CD4-positive, alpha-beta T cell (primary cell): ENCODE measurements around the gene OCIAD1. TPM values are rescaled to one million over a fixed set of nuclear protein-coding genes. Genes with fewer than 3 reads are reported as not detected.

Source experiments
- ATAC-seq: fragments of 200-7000 bp; cut with Tn5 transposase; one replicate; pipeline ENCODE4 v1.10.0; 2022; ENCODE audit warnings: mild to moderate bottlenecking; ENCODE audit not compliant: poor library complexity
- CTCF ChIA-PET: fragments of 350-600 bp; sonication (Branson Sonifier 250); formaldehyde crosslinking; loops from one replicate; lab custom pipeline; 2021; ENCODE audit warnings: antibody characterized with exemption, inconsistent platforms; lab: Charles Lee
- POLR2A ChIA-PET: fragments of 350-600 bp; sonication (Branson Sonifier 250); formaldehyde crosslinking; loops from one replicate; lab custom pipeline; 2021; ENCODE audit warnings: antibody characterized with exemption, inconsistent platforms; lab: Charles Lee
- DNase-seq, 14 experiments: peaks; one replicate each; pipeline ENCODE4 v3.0.0-alpha.2; 2013 to 2020; ENCODE audit warnings: mixed read lengths in 2 of 14
- H3K27ac ChIP-seq, 2 donors: one replicate each; pipeline versions ENCODE4 v1.5.1 to v1.7.0; 2013; ENCODE audit warnings: low read length in 2 of 2, low read depth in 1 of 2, mild to moderate bottlenecking in 1 of 2
- H3K27me3 ChIP-seq, 2 experiments: 1 replicate in 1 of 2; 2 replicates in 1 of 2; pipeline versions ENCODE4 v1.6.1 to v1.7.0; 2013; ENCODE audit warnings: low read length in 2 of 2, control low read depth in 1 of 2, mild to moderate bottlenecking in 1 of 2, moderate library complexity in 1 of 2; ENCODE audit not compliant: insufficient read depth in 2 of 2, control insufficient read depth in 1 of 2
- H3K36me3 ChIP-seq: one replicate; pipeline ENCODE4 v1.6.1; 2013; ENCODE audit warnings: low read length, control low read depth; ENCODE audit not compliant: insufficient read depth
- H3K4me1 ChIP-seq: one replicate; pipeline ENCODE4 v1.6.1; 2013; ENCODE audit warnings: low read length, control low read depth; ENCODE audit not compliant: insufficient read depth
- H3K4me3 ChIP-seq: one replicate; pipeline ENCODE4 v1.5.1; 2013; ENCODE audit warnings: mild to moderate bottlenecking, low read length, moderate library complexity
- H3K9me3 ChIP-seq, 2 experiments: 1 replicate in 1 of 2; 2 replicates in 1 of 2; pipeline versions ENCODE4 v1.6.1 to v1.7.0; 2013; ENCODE audit warnings: low read length in 2 of 2, mild to moderate bottlenecking in 2 of 2, control low read depth in 1 of 2, moderate library complexity in 1 of 2; ENCODE audit not compliant: control insufficient read depth in 1 of 2, insufficient read depth in 1 of 2
- H3K27ac Mint-ChIP-seq: one replicate; pipeline ENCODE4 v1.8.0; 2020; ENCODE audit warnings: mixed read lengths
- H3K27me3 Mint-ChIP-seq: one replicate; pipeline ENCODE4 v1.8.0; 2021; ENCODE audit warnings: mixed read lengths
- H3K36me3 Mint-ChIP-seq: one replicate; pipeline ENCODE4 v1.8.0; 2021; ENCODE audit warnings: low read depth, mixed read lengths
- H3K4me1 Mint-ChIP-seq: one replicate; pipeline ENCODE4 v1.8.0; 2021; ENCODE audit warnings: low read depth, mixed read lengths
- H3K4me3 Mint-ChIP-seq: one replicate; pipeline ENCODE4 v1.8.0; 2020; ENCODE audit warnings: mild to moderate bottlenecking, mixed read lengths
- H3K9me3 Mint-ChIP-seq: one replicate; pipeline ENCODE4 v1.8.0; 2020; ENCODE audit warnings: mixed read lengths
- intact Hi-C, 2 experiments: fragments of 100-400 bp; cut with DNase I in 1 of 2; cut with micrococcal nuclease in 1 of 2; formaldehyde crosslinking; loops; one replicate each; pipeline versions ENCODE4 v1.15.1 to v1.9.0; 2023 to 2025; cut with DNase I, micrococcal nuclease
- total RNA-seq, 174 experiments: library from RNA in 2 of 174; stranded (reverse) in 2 of 174; gene quantifications; one replicate each; pipeline ENCODE4 v1.2.3 and lab custom pipeline; 2021 to 2026
- TF ChIP-seq, protein P1 (sequence below): fragments of 200-600 bp; IDR thresholded peaks from one replicate; pipeline ENCODE4 v1.8.0; 2022; ENCODE audit warnings: antibody characterized with exemption, mild to moderate bottlenecking

Gene OCIAD1
- total RNA-seq, 2 experiments from 2014 or later = 85.7 to 89.9 TPM

DNA sequence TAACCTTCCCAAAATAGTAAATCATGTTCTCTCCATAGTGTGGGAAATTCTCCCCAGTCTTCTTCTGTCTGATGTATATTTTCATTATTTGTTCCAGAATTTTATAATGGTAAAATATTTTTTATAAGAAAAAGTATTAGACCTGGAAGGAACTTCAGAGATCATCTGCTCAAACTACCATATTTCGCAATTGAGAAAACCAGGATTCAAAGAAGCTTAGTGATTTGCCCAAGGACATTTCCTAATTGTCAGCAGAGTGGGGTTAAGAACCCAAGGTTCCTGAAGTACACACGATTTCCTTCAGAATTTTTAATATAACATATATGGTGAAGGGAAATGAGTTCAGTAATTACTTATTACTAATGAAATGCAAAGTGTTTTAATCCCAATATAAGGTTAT lies 24.1 kb downstream of the OCIAD1 start:
- Mint-ChIP-seq H3K9me3 (no peaks in the 10 kb centered on the region), H3K27ac (no peak overlapping the region), H3K4me3 (no peak overlapping the region), H3K27me3 (no peaks in the 10 kb centered on the region), H3K36me3 (peaks cover 86% of the 10 kb centered on the region), H3K4me1 (no peaks in the 10 kb centered on the region)
- intact Hi-C loops = loop anchor here in 1 of 2 experiments (5.0 kb wide), 1 partner anchor 47 kb away; no protein-coding TSS in a partner anchor
- Histone ChIP-seq H3K36me3 (peaks cover 56% of the 10 kb centered on the region), H3K27ac (no peak overlapping the region), H3K4me1 (no peaks in the 10 kb centered on the region), H3K4me3 (no peak overlapping the region), H3K9me3 (no peaks in the 10 kb centered on the region), H3K27me3 (no peaks in the 10 kb centered on the region)
- ChIA-PET POLR2A (no interaction called here), CTCF (no interaction called here)
- ATAC-seq (no peak), DNase-seq (no peak)
- TF ChIP-seq, protein P1, sequence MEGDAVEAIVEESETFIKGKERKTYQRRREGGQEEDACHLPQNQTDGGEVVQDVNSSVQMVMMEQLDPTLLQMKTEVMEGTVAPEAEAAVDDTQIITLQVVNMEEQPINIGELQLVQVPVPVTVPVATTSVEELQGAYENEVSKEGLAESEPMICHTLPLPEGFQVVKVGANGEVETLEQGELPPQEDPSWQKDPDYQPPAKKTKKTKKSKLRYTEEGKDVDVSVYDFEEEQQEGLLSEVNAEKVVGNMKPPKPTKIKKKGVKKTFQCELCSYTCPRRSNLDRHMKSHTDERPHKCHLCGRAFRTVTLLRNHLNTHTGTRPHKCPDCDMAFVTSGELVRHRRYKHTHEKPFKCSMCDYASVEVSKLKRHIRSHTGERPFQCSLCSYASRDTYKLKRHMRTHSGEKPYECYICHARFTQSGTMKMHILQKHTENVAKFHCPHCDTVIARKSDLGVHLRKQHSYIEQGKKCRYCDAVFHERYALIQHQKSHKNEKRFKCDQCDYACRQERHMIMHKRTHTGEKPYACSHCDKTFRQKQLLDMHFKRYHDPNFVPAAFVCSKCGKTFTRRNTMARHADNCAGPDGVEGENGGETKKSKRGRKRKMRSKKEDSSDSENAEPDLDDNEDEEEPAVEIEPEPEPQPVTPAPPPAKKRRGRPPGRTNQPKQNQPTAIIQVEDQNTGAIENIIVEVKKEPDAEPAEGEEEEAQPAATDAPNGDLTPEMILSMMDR = no peak

DNA sequence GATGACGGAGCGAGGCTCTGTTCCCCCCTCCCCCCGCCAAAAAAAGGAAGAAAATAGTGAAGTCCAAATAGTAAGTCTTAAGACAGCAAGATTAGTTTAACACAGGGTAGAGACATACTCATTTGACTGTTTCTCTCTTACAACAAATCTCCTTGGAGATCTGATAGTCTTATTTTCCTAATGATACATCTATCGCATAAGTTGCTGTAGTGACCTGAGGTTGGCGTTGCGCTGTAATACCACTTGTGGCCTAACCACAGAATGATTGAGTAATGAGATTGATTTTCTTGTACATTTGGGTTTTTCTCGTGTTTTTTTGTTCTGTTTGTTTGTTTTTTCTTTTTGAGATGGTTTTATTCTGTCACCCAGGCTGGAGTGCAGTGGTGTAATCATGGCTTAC lies 27.2 kb downstream of the OCIAD1 start:
- Mint-ChIP-seq H3K4me3 (no peak overlapping the region), H3K27ac (no peak overlapping the region), H3K9me3 (no peaks in the 10 kb centered on the region), H3K4me1 (no peaks in the 10 kb centered on the region), H3K27me3 (no peaks in the 10 kb centered on the region), H3K36me3 (peaks cover 73% of the 10 kb centered on the region)
- no peaks in the 10 kb centered on the region for H3K27me3 ChIP-seq
- TF ChIP-seq, protein P1 = no peak
- ATAC-seq (no peak), DNase-seq (no peak)
- H3K9me3 ChIP-seq = no peaks in the 10 kb centered on the region
- ChIA-PET CTCF (no interaction called here), POLR2A (no interaction called here)
- H3K4me1 ChIP-seq = no peaks in the 10 kb centered on the region
- H3K36me3 ChIP-seq = peaks cover 38% of the 10 kb centered on the region
- no peak overlapping the region for H3K4me3 ChIP-seq
- H3K27ac ChIP-seq = no peak overlapping the region
- intact Hi-C loops = no loop called here

DNA sequence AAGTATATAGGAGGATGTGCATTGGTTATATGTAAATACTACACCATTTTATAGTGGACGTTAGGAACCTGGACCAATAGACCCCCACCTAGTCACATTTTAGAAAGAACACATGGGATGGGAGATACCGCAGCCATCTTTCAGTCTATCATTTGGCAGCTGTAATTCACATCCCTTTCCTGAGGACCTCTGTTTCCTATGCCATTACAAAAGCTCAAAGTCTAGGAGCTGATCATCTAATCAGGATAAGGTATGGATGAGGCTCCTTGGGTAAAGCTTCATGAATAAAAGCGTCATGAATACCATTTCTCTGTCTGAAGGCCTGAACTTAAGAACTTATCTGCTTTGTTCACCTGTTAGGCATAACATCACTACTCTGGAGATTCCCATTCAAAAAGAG lies 31.1 kb downstream of the OCIAD1 start:
- no peaks in the 10 kb centered on the region for H3K9me3 ChIP-seq
- POLR2A ChIA-PET = no interaction called here
- H3K36me3 ChIP-seq = peaks cover 20% of the 10 kb centered on the region
- no peak overlapping the region for H3K27ac Mint-ChIP-seq
- peaks cover 4% of the 10 kb centered on the region for H3K9me3 Mint-ChIP-seq
- TF ChIP-seq, protein P1 = no peak
- H3K4me3 Mint-ChIP-seq = no peak overlapping the region
- H3K36me3 Mint-ChIP-seq = peaks cover 44% of the 10 kb centered on the region
- intact Hi-C loops = no loop called here
- no peaks in the 10 kb centered on the region for H3K4me1 Mint-ChIP-seq
- H3K4me3 ChIP-seq = no peak overlapping the region
- CTCF ChIA-PET = no interaction called here
- no peaks in the 10 kb centered on the region for H3K27me3 Mint-ChIP-seq
- ATAC-seq (no peak), DNase-seq (no peak)
- no peak overlapping the region for H3K27ac ChIP-seq
- no peaks in the 10 kb centered on the region for H3K27me3 ChIP-seq
- no peaks in the 10 kb centered on the region for H3K4me1 ChIP-seq
